NCI-H146 treated with DMSO at 0.1 percent for 48 hours (cell line): ENCODE results near the gene MGAT5B.
A peak's percentile ranks its signal among the peaks of the same experiment; 100 is the strongest.

Source experiments
- DNase-seq: peaks from one replicate; lab custom pipeline; 2025; ENCODE audit not compliant: unreplicated experiment; lab: John Stamatoyannopoulos, UW

The MGAT5B gene

GRCh38 chr17:76903631-76904030, 35.4 kb downstream of the MGAT5B start:
- no peak for DNase-seq

- no peak for DNase-seq
Observed at GRCh38 chr17:76904116-76904515, 35.9 kb downstream of the MGAT5B start.

DNA sequence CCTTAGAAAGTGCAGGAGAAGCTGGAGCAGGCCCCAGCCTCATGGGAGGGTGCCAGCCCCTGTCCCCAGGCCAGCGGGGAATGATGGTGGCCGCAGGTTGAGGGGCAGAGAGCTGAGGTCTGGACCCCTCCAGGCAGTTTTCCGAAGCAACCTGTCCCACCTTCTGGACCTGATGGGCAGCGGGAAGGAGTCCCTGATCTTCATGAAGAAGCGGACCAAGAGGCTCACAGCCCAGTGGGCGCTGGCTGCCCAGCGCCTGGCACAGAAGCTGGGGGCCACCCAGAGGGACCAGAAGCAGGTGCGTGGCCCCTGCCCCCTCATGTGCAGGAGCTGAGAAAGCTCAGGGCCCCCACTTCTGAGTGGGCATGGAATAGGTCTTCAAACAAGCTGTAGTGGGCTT, 36.8 kb downstream of the MGAT5B start:
- no peak for DNase-seq

GRCh38 chr17:76905836-76906235, 37.6 kb downstream of the MGAT5B start:
- DNase-seq: no peak

GRCh38 chr17:76906463-76906862, 38.3 kb downstream of the MGAT5B start:
- no peak for DNase-seq

GRCh38 chr17:76907352-76907751, 39.1 kb downstream of the MGAT5B start:
- DNase-seq: no peak

DNA sequence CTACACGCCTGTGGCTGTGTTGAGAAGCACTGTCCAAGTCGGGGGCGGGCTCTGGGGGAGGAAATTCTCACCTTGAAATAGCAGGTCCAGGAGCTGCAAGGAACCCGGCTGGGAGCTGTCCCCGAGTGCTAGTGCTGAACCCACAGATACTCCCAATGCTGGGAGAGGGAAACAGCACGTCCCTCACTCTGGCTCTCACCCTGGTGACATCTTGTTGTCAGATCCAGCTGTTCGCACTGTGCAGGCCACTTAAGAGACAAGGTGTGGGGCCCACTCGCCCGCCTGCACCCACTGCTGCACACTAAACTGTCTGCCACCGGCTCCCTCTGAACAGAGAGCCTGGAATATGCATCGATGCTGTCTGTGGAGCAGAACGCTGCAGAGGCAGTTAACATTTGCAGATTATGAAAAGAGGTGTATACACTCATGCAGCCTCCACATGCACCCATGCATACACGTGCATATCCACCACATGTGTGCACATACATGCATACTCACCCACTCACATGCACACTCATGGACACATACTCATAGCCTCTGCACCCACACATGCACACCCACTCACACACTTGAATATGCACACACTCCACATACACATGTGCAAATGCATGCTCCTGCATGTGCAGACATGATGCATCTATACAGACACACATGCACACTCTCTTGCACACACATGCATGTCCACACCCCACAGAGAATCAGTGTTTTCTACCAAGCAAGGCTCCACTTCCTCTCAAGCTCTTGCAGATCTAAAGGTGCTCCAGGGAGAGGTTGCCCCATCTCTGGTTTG, 42.0 kb downstream of the MGAT5B start:
- no peak for DNase-seq

- DNase-seq: no peak
Observed at GRCh38 chr17:76911299-76912017, 43.3 kb downstream of the MGAT5B start.

GRCh38 chr17:76912421-76913164, 44.4 kb downstream of the MGAT5B start:
- no peak for DNase-seq

DNA sequence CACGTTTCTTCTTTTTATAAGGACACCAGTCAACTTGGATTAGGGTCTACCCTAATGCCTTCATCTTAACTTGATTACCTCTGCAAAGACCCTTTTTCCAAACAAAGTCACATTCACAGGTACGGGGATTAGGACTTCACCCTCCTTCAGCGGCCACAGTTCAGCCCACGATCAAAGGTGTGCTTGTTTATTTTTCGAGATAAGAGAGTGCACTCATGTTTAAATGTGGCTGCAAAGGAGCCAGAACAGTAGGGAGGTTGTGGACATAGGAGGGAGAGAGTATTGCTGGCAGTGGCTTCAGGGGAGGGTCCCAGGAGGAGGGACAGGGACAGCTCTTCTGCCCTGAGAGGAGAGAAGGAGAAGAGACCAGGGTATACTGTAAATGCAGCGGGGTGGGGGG, 46.7 kb downstream of the MGAT5B start:
- DNase-seq: peak; percentile 5

- DNase-seq: no peak
Observed at GRCh38 chr17:76915840-76916510, 47.8 kb downstream of the MGAT5B start.

- no peak for DNase-seq
Observed at GRCh38 chr17:76917829-76918228, 49.6 kb downstream of the MGAT5B start.

GRCh38 chr17:76918811-76919210, 50.6 kb downstream of the MGAT5B start:
- no peak for DNase-seq

DNA sequence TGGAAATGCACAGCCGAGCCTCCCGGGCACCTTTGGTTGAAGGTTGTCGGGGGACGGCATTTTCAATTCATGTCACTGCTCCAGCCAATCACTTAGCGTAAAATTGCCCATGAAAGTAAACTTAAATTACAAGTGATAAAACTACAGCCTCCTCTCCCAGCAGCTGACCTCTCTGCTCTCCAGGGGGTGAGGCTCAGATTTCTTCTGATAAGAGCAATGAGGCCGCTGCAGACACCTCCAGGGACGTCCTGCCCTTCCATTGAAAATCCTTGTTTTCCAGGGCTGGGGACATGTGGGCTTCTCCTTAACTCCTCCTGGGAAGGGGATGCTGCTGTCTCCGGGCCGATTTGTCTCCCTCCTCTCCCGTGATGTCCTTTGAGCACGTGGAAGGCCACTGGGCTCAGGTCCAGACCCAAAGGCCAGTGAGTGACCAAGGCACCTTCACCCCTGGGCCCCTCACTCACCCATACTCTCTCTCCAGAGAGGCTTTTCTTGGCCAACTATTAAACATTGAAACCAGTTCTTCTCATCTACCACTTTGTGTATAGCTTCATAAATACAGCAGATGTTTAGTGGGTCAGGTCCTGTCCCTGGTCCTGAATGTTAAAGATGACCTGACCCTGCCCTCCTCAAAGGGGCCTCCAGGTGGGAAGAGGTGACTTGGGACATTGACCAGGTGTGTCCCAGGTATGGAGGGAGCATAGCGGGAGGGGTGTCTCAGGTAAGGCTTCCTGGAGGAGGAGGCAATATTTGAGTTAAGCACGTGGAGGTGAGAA, 52.3 kb downstream of the MGAT5B start:
- DNase-seq: peak; percentile 26

DNA sequence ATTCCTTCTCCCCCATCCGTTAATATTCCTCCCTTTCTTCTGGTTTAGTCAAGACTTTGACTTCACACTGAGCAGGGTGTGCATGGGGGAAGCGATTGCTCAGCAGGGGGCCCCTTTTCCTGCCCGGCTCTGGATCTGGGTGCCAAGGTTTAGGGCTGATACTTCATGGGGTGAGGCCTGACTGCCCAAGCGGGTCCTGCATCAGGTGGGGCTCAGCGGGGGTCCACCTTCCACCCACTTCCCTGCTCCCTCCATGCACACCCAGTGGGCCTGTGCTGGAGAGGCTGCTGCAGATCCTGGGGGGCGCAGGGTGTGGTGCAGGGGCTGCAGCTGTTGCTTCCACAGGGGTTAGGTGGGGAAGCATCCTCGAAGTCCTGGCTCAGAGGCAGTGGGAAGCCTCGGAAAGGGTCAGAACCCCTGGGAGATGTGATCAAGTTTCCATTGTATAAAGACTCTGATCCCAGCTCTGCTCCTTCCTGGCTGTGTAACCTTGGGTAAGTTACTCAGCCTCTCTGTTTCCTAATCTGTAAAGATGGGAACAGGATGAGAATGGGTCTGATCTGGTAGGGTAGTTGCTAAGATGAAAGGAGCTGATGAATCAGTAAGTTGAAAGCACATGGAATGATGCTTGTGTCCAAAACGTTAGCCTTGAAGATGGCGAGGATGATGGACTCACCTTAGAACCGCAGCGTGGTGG, 53.3 kb downstream of the MGAT5B start:
- no peak for DNase-seq

- no peak for DNase-seq
Observed at GRCh38 chr17:76922084-76922483, 53.9 kb downstream of the MGAT5B start.

DNA sequence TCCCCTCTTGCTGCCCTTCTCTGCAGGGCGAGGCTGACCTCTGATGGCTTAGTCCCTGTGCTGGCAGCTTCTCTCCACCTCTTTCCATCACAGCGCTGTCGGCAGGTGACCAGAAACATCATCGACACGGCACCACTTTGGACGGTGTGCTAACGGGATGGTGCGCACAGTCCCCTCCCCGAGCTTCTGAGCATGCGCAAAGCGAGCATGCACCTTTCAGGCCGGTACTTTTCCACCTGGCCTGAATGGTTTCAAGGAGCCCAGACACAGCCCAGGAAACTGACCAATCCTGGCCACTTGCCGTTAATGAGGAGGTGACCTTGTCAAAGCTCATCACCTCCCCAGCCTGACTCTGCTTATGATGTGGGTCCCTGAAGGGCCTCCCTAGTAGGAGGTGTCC, 54.8 kb downstream of the MGAT5B start:
- DNase-seq: no peak

DNA sequence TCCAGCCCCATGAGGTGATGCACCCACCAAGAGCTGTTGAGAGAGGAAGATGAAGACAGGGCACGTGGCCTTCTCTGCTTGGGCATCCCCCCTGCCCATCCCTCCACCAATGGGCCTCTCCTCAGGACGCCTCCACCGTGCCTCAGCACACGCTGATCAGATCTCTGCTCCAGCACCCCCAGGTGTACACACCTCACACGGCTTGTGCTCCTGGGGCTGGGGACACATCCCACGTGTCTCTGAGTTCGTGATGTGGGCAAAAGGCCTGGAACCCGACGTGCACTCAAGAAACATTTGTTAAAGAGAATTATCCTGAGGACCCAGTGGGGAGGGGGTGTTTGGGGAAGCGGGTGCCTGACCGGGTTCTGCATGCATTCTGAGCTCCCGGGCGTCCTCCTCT, 55.3 kb downstream of the MGAT5B start:
- DNase-seq: no peak

GRCh38 chr17:76924345-76925342, 56.4 kb downstream of the MGAT5B start:
- no peak for DNase-seq
